ENCODE data around the gene HEXIM2.

The HEXIM2 gene

GRCh38 chr17:45143094-45143670 is 18.5 kb upstream of the HEXIM2 start:
- TF ChIP-seq, protein P1, sequence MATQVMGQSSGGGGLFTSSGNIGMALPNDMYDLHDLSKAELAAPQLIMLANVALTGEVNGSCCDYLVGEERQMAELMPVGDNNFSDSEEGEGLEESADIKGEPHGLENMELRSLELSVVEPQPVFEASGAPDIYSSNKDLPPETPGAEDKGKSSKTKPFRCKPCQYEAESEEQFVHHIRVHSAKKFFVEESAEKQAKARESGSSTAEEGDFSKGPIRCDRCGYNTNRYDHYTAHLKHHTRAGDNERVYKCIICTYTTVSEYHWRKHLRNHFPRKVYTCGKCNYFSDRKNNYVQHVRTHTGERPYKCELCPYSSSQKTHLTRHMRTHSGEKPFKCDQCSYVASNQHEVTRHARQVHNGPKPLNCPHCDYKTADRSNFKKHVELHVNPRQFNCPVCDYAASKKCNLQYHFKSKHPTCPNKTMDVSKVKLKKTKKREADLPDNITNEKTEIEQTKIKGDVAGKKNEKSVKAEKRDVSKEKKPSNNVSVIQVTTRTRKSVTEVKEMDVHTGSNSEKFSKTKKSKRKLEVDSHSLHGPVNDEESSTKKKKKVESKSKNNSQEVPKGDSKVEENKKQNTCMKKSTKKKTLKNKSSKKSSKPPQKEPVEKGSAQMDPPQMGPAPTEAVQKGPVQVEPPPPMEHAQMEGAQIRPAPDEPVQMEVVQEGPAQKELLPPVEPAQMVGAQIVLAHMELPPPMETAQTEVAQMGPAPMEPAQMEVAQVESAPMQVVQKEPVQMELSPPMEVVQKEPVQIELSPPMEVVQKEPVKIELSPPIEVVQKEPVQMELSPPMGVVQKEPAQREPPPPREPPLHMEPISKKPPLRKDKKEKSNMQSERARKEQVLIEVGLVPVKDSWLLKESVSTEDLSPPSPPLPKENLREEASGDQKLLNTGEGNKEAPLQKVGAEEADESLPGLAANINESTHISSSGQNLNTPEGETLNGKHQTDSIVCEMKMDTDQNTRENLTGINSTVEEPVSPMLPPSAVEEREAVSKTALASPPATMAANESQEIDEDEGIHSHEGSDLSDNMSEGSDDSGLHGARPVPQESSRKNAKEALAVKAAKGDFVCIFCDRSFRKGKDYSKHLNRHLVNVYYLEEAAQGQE (IDR thresholded peaks at IDR 0.05; ENCODE audit: insufficient read depth in 1 of 2, low read depth in 2 of 2, low read length in 2 of 2), result no peak
- TF ChIP-seq POLR2AphosphoS5 (IDR thresholded peaks at IDR 0.05; ENCODE audit: low read depth, low read length) (no peak), SIN3A (IDR thresholded peaks at IDR 0.05; ENCODE audit: borderline replicate concordance, insufficient read depth, low read length) (no peak), FOXP2 (optimal IDR thresholded peaks at IDR 0.05; ENCODE audit: borderline replicate concordance, extremely low read depth, extremely low read length, insufficient read depth) (no peak), TAF1 (IDR thresholded peaks at IDR 0.05; ENCODE audit: borderline replicate concordance, insufficient read depth, low read length) (no peak)

- TF ChIP-seq SIN3A (IDR thresholded peaks at IDR 0.05; ENCODE audit: borderline replicate concordance, insufficient read depth, low read length) (no peak), FOXP2 (optimal IDR thresholded peaks at IDR 0.05; ENCODE audit: borderline replicate concordance, extremely low read depth, extremely low read length, insufficient read depth) (no peak), POLR2AphosphoS5 (IDR thresholded peaks at IDR 0.05; ENCODE audit: low read depth, low read length) (no peak)
These were observed 17.9 kb upstream of the HEXIM2 start for GRCh38 chr17:45143767-45144198.

DNA sequence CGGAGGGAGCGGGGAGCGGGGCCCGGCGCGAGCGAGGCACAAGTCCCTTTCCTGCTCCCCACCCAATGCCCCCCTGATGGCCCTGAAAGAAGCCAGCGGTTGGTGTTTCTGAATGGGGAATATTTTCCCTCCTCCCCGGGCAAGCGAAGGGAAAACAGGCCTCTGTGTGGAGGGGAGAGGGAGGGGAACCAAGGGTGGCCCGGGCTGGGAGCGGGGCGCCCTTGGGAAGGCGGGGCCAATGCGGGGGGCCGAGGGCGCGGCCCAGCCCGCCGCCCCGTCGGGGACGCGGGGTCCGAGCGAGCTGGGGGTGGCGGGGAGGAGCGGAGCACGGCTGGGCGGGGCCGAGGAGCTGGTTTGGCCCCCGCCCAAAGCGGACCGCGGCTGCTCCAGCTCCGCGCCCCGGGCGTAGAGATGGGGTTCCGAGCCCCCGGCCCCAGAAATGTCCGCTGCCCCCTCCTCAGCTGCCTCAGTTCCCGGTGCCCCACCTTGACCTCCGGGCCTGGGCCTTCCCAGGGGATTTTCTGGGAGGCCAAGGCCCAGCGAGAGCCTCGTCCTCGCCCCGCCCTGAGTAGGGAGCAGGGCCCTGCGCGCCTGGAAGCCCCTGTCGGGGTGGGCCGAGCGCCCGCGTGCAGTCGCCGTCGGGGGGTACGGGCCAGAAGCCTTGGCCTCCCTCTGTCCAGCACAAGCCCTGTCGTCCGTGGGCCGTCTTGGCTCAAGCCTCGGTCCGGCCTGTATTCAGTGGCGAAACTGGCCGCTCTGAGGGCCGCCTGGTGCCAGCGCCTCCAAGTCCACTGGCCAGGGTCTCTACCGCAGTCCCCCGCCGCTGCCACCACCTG is 17.3 kb upstream of the HEXIM2 start:
- TF ChIP-seq FOXP2 (optimal IDR thresholded peaks at IDR 0.05; ENCODE audit: borderline replicate concordance, extremely low read depth, extremely low read length, insufficient read depth) (no peak), POLR2AphosphoS5 (IDR thresholded peaks at IDR 0.05; ENCODE audit: low read depth, low read length) (no peak), TAF1 (IDR thresholded peaks at IDR 0.05; ENCODE audit: borderline replicate concordance, insufficient read depth, low read length) (no peak), SIN3A (IDR thresholded peaks at IDR 0.05; ENCODE audit: borderline replicate concordance, insufficient read depth, low read length) (no peak)
- TF ChIP-seq, protein P1 (IDR thresholded peaks at IDR 0.05; ENCODE audit: insufficient read depth in 1 of 2, low read depth in 2 of 2, low read length in 2 of 2), result no peak

DNA sequence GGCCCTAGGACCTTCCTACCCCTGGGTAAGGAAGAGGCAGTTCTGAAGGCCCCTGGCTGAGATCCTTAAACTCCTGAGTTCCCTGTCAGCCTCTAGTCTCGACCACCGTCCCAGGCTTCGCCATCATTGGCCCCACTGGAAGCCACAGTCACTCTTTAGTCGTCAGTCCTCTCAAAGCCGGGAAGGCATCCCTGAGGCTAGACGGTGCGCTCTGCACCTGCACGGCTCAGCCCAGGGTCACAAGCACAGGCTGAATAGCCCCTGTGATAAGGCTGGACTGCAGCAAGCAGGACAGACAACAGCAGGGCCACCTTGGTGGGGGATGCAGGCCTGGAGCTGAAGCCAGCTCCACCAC is 16.7 kb upstream of the HEXIM2 start:
- TF ChIP-seq TAF1 (IDR thresholded peaks at IDR 0.05; ENCODE audit: borderline replicate concordance, insufficient read depth, low read length) (no peak), SIN3A (IDR thresholded peaks at IDR 0.05; ENCODE audit: borderline replicate concordance, insufficient read depth, low read length) (no peak), POLR2AphosphoS5 (IDR thresholded peaks at IDR 0.05; ENCODE audit: low read depth, low read length) (no peak), FOXP2 (optimal IDR thresholded peaks at IDR 0.05; ENCODE audit: borderline replicate concordance, extremely low read depth, extremely low read length, insufficient read depth) (no peak)
- TF ChIP-seq, protein P1 (IDR thresholded peaks at IDR 0.05; ENCODE audit: insufficient read depth in 1 of 2, low read depth in 2 of 2, low read length in 2 of 2), result no peak

GRCh38 chr17:45146166-45146565 is 15.5 kb upstream of the HEXIM2 start:
- TF ChIP-seq, protein P1 (IDR thresholded peaks at IDR 0.05; ENCODE audit: insufficient read depth in 1 of 2, low read depth in 2 of 2, low read length in 2 of 2), result no peak
- no peak for TF ChIP-seq TAF1 (IDR thresholded peaks at IDR 0.05; ENCODE audit: borderline replicate concordance, insufficient read depth, low read length)
- no peak for TF ChIP-seq POLR2AphosphoS5 (IDR thresholded peaks at IDR 0.05; ENCODE audit: low read depth, low read length)
- TF ChIP-seq SIN3A (IDR thresholded peaks at IDR 0.05; ENCODE audit: borderline replicate concordance, insufficient read depth, low read length), result no peak
